Islet precursor cell (in vitro differentiated cells): Measurements from ENCODE around the gene MEMO1.
"Not testable (repeated sequence)": the region's sequence is repeated elsewhere in the genome, so short reads cannot be mapped to it uniquely, and the experiment has no call there.

ENCODE experiments used
- DNase-seq: peaks from one replicate; pipeline ENCODE4 v3.0.0-alpha.2; 2018

The MEMO1 gene

DNA sequence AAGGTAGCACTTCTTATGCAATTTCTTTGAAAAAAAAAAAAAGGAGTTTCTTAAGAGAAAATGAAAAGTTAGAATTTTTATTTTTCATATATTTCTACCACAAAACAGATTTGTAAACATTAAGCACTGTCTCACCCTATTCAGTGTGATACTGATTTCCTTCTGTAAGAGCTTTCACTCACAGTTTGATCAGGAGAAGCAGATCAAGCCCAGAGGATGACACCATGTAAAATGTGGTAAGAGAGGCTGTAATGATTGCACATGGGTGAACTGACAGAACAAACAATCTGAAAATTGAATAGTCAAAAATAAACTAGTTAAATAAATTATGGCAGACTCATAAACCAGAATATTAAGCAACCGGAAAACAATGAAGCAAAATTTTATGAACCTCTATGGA lies 54.5 kb downstream of the MEMO1 start:
- DNase-seq, result no peak

DNA sequence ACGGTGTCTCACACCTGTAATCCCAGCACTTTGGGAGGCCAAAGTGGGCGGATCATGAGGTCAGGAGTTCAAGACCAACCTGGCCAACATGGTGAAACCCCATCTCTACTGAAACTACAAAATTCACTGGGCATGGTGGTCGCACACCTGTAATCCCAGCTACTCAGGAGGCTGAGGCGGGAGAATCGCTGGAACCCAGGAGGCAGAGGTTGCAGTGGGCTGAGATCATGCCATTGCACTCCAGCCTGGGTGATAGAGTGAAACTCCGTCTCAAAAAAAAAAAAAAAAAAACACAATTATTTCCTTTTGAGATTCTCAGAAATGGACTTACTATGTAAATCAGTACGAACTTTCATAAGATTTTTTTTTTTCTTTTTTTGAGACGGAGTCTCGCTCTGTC lies 57.7 kb downstream of the MEMO1 start:
- not testable (repeated sequence) for DNase-seq

DNA sequence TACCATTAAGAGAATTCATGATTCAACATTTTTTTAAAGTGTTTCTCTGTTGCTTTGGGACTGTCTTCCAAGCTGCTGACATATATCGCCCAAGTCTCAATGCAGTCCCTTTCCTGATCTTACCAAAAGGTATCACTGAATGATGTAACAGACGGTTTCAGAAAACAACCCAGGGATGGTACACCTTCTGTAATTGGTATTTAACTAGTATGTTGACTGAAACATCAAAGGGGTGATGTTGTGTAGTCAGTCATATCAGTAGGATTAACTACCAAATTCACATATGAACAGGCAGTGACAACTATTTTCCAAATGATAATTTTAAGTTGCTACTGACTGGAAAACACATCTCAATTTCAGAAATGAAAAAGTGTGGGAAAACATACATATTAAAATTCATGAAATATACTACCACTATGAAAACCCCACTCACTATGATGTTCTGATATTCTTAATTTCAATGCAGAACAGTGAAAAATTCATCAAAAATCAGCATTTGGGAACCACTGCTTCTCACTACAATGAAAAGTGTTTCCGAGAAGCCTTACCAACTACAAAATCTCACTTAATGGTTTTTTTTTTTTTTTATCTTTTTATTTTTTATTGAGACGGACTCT lies 59.8 kb downstream of the MEMO1 start:
- DNase-seq, result no peak

DNA sequence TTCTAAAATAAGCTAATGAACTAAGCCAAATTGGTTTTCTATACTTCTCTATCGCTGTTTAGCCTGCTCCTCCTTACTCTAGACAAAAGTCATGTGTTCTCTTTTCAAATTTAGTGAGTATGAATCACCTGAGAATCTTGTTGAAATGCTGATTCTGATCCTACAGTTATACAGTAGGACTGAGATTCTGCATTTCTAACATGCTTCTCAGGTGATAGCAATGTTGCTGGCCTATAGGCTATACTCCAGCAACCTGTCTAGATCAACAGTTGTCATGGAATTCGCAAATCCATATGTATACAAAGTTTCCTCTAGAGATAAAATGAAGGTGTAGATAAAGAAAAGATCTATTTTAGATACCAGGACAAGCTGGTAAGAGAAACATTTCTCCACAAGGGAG lies 62.9 kb downstream of the MEMO1 start:
- no peak for DNase-seq

DNA sequence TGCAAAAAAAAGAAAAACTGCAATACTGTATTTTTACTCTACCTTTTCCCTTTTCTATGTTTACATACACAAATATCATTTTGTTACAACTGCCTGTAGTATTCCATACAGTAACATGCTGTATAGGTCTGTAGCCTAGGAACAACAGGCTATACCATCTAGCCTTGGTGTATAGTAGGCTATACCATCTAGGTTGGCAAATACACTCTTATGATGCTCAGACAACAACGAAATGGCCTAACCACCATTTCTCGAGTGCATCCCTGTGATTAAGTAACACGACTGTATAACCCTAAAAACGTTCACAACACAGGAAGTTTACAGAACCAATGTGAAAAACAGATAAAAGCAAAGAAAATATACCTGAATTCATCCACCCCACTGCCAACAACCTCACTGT lies 64.0 kb downstream of the MEMO1 start:
- no peak for DNase-seq

DNA sequence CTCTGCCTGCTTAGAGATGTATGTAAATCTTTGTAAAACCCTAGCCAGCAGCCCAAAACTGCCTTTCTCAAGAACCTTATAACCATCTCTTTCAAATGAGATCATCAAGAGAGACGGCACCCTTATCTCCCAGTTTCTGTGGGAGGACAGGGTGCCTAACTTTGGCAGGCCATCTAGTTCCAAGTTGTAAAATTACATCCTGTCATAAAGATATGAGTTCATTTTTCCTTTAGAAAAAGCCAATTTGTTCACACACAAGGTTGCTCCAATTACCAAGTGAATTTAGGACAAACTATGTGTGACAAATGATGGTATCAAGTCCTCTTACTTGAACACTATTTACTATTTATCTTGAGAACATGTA lies 65.3 kb downstream of the MEMO1 start:
- no peak for DNase-seq

DNA sequence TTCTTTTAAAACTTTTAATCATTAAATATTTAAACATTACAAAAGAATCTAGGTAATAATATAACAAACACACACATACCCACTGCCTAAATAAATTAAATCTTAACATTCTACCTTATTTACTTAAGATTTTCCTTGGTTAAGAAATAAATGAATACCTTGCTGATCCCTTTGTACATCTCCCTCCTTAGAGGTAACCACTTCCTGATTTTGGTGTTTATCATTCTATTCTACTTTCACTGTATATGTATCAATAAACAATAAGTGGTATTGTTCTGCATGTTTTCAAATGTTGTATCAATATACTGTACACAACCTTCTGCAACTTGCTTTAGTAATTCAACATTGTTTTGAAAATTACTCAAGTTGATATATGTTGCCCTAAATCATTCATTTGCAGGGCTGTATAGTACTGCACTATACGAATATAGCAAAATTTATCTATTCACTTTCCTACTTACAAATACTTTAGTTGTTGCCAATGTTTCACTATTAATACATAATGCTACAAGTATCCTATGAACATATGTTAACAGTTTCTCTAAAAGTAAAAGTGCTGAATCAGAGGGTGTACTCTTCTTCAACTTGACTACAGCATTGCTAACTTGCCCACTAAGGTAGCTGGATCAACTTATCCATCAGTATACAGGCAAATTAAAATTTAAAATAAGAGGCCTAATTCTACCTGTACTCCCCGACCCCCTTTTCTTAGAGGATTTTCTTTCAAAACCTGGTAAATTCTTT lies 65.8 kb downstream of the MEMO1 start:
- no peak for DNase-seq

DNA sequence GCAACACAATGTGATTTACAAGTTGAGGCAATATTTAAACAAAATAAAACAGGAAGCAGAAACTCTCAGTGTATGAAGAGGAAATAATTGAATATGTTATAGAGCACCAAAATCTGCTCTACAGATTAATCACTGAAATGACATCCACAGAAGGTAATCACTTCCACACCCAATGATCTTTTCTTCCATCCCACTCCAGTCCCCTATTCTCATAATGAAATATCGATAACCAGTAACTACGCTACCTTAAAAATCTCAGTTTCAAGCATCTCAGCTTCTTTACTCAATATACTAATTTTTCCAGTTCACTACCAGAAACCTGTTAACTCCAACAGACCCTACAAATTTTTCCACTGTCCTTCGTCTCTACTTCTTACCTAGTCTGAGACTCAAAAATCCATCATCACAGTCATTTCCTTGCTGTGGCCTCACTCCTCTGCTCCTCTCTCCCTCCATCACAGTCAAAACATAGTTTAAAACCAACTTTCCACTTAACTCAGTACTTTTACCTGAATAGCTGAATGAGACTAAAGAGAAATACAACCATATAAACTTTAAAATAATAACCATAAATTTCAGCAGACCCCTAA lies 67.1 kb downstream of the MEMO1 start:
- no peak for DNase-seq

DNA sequence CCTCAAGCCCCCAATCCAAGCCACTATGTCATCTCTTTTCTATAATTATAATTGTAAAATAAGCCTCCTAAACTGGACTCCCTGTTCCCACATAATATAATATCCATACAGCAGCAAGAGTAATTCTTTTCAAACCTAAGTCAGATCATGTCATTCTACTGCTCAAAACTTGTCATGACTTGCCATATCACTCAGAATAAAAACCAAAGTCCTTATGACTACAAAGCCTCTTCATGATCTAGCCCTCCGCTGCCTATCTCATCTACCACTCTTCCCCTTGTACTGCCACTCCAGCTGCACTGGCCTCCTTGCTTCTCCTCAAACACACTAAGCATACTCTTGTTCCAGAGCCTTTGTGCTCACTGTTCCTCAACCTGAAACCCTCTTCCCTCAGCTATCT lies 69.9 kb downstream of the MEMO1 start:
- no peak for DNase-seq

DNA sequence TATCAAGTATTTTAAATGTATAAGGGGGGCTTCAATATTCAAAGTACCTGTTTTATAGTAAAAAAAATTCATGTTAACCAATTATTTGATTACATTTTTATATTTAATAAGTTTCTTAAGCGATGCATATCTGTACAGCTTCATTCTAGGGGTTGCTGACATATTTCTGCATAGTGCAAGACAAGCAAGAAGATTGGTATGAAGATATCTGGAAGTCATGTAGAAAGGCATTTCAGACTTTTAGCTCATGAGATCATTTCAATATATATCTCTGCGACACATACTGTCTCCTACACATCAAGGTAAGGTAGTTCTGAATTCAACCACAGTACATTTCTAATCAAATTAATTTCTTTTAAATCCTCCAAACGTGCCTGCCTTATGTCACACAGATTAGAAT lies 73.1 kb downstream of the MEMO1 start:
- DNase-seq, result no peak

DNA sequence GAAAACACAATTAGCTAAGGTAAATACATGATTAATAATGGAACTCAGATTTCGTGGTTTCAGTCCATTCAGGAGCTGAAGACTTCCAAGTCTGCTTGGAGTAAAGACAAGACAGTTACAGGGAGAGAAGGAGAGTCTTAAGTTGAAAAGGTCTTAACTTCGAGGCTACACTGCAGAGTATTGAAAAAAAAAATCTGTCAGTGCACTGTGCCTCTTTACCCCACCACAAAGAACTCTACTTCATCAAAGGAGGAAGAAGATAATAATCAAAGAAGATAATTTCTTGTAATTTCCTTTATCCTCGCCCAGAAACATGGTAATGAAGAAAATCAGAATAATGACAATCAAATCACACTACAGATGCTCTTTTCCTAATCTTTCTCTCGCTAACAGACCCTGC lies 75.4 kb downstream of the MEMO1 start:
- no peak for DNase-seq

DNA sequence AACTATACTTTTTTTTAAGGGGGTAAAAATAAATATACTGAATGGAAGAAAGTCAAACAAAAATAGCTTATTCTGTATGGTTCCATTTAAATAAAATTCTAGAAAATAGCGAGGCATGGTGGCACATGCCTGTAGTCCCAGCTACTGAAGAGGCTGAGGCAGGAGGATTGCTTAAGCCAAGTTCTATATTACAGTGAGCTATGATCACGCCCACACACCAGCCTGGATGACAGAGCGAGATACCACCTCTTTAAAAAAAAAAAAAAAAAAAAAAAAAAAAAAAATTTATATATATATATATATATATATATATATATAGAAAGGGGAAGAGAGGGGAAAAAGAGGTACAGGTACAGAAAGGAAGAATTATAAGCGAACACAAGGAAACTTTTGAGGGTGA lies 77.7 kb downstream of the MEMO1 start:
- no peak for DNase-seq

DNA sequence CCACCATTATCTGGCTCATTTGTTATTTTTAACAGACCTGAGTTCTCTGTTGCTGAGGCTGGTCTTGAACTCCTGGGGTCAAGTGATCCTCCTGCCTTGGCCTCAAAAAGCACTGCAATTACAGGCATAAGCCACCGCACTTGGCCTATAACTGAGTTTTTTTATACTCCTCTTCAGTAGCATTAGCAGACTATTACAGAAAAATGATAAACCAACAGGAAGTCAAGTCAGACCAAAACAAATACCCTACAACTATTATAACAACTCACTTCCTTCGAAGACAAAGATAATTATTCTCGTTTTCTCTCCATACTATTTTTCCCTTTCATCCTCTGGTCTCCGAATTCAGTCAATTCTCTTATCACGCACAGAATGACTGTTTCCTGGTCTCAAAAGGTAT lies 78.2 kb downstream of the MEMO1 start:
- no peak for DNase-seq

DNA sequence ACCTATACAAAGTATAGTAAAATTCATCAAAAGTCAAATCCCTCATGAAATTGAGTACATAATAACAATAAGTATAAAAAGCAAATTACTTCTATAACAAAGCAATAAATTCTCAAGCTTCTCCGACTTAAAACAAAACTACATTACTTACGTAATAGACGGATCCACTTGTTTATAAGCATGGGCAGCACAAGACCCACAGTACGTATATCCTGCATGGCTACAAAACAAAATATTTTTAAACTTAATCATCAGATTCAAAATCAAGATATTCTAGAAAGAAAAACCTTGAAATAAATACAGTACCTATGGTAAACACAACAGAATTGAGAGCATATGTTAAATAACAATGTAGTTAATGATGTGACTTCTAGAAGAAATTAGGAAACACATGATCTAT lies 78.9 kb downstream of the MEMO1 start:
- DNase-seq, result no peak

DNA sequence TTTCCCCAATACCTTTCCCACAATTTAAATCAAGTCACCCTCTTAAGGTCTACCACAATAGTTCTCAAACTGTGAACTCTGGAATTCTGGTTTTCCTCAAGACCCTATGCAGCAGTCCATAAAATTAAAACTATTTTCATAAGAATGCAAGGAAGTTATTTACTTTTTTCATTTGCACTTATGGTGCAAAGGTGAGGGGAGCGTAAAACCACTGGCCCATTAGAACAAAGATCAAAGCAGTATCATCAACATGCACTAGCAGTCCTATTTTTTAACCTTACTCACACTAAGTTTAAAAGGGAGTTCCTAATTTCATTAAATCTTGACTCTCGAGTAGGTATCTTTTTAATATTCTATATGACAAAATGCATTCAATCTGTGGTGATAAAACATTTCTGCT lies 85.3 kb downstream of the MEMO1 start:
- DNase-seq, result no peak

DNA sequence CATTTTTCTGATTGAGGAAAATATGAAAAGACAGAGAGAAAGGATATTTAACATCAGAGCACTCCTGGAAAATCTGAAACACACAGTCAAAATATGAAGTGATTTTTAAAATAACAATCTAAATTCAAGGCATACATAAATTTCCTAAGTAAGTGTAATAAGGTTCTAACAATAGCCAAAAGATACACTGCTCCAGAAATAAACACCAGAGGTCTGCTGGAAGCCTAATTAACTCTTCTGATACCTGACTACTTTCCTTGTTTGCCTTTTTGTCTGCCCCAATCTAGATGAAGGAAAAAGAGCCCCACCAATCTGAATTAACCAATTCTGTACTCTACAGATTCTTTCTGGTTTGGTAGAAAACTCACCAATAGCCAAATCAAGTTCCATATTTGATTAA lies 87.1 kb downstream of the MEMO1 start:
- DNase-seq, result no peak

DNA sequence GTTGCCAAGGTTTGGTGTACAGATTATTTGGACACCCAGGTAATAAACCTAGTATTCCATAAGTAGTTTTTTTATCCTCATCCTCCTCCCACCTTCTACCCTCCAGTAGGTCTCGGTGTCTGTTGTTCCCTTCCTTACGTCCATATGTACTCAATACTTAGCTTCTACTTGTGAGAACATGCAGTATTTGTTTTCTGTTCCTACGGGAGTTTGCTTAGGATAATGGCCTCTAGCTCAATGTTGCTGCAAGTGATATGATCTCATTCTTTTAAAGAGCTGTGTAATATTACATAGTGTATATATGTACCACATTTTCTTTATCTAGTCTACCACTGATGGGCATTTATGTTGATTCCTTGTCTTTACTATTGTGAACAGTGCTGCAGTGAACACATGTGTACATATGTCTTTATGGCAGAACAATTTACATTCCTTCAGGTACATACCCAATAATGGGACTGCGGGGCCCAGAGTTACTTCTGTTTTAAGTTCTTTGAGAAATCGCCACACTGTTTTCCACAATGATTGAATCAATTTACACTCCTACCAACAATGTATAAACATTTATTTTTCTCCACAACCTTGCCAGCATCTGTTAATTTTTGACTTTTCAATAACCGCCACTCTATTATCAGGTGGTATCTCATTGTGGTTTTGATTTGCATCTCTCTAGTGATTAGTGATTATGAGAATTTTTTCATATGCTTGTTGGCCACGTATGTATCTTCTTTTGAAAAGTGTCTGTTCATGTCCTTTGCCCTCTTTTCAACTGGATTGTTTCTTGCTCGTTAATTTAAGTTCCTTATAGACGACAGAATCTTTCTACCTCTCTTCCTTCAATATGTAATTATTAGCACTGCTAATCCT lies 88.0 kb downstream of the MEMO1 start:
- no peak for DNase-seq

DNA sequence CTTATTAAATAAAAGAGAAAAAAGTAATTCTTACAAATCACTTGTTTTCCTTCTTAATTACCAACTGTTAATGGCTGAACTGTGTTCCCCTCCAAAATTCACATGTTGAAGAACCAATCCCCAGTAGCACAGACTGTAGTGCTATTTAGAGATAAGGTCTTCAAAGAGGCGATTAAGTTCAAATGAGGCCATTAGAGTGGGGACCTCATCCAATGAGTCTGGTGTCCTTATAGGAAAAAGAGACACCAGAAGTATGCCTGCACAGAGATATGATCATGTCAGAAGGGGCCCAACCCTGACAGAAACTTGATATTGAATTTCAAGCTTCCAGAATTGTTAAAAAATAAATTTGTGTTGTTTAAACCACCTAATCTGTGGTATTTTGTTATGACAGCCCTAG lies 89.8 kb downstream of the MEMO1 start:
- no peak for DNase-seq

DNA sequence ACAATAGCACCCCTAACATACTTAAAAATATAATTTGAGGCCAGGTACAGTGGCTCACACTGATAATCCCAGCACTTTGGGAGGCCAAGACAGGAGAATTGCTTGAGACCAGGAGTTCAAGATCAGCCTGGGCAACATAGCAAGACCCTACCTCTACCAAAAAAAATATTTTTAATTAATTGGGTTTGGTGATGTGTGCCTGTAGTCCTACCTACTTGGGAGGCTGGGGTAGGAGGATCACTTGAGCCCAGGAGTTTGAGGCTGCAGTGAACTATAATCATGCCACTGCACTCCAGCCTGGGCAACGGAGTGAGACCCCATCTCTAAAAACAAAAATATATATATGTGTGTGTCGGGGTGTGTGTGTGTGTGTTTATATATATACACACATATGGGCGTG lies 91.3 kb downstream of the MEMO1 start:
- DNase-seq, result no peak

DNA sequence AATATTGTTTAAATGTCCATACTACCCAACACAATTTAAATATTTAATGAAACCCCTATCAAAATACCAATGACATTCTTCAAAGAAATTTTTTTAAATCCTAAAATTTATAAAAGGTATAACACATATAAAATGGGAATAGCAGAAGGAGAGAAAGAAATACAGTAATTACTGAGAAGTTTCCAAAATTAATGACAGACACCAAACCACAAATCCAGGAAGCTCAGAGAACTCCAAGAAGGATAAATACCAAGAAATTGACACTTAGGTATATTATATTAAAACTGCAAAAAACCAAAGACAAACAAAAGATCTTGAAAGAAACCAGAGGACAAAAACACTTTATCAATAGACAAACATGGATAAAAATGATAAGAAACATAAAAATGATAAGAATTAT lies 101.1 kb downstream of the MEMO1 start:
- no peak for DNase-seq

DNA sequence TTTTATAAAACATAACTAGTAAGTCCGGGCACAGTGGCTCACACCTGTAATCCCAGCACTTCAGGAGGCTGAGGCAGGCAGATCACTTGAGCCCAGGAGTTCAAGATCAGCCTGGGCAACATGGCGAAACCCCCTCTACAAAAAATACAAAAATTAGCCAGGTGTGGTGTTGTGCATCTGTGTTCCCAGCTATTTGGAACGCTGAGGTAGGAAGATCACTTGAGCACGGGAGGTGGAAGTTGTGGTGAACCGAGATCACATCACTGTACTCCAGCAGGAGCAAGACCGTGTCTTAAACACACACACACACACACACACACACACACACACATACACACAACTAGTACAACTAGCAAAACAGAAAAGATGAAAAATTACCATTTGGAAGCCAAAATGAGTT lies 103.3 kb downstream of the MEMO1 start:
- DNase-seq, result not testable (repeated sequence)

DNA sequence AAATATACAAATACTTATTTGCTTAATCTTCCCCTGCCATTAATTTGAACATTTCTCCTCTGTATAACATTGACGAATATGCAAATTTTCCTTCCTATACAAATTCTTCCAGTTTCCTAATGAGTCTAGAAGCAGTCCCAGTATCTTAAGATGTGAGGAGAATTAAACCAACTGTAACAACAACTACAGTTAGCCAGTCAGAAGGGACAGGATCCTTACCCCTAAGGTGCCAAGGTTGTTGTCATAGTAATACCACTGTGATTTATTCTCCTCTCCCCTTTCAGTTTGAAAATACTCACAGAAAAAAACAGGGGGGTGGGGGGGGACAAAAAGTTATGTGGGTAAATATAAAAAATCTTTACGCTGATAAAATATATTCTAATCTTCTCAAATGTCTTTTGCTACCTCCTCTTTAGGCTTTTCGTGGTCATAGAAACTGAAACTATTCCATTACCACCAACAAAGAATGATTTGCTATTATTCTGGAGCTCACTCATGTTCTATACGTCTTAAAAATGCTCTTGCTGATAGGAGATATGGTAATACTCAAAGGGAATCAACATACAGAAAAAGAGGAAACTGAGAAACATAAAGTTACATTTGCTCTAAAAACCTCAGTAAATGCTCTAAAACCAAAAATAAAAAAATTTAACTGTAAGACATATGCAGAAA lies 107.6 kb downstream of the MEMO1 start:
- DNase-seq, result no peak

DNA sequence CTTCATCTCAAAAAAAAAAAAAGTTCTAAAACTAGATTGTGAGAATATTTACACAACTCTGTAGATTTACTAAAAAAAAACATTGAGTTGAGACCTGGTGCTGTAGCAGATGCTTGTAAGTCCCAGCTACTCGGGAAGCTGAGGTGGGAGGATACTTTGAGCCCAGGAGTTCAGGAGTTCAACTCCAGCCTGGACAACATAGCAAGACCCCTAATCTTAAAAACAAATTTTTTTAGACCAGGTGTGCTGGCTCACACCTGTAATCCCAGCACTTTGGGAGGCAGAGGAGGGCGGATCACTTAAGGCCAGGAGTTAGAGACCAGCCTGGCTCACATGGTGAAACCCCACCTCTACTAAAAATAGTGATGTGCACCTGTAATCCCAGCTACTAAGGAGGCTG lies 108.9 kb downstream of the MEMO1 start:
- DNase-seq, result no peak
